GM18508 (cell line): ENCODE results near the gene RRAD.
"Not testable (repeated sequence)": the region's sequence is repeated elsewhere in the genome, so short reads cannot be mapped to it uniquely, and the experiment has no call there.

Experiments
- ATAC-seq: cut with Tn5 transposase; IDR thresholded peaks from one replicate; pipeline ENCODE4 v1.9.1; 2021; ENCODE audit warnings: moderate number of reproducible peaks; ENCODE audit not compliant: insufficient read depth, unreplicated experiment

The RRAD gene

GRCh38 chr16:66925322-66925840, at the start of gene RRAD:
Gene RRAD (minus strand): TSS chr16:66925535. CDS start chr16:66925179, 356 bp downstream.
- ATAC-seq, result no peak

GRCh38 chr16:66974932-66975246, 49.6 kb upstream of the RRAD start:
- ATAC-seq, result not testable (repeated sequence)

GRCh38 chr16:66974156-66974931, 49.0 kb upstream of the RRAD start:
- not testable (repeated sequence) for ATAC-seq

GRCh38 chr16:66973716-66974115, 48.4 kb upstream of the RRAD start:
- no peak for ATAC-seq

GRCh38 chr16:66972983-66973382, 47.6 kb upstream of the RRAD start:
- ATAC-seq, result no peak

GRCh38 chr16:66970775-66971720, 45.7 kb upstream of the RRAD start:
- no peak for ATAC-seq

GRCh38 chr16:66968847-66969246, 43.5 kb upstream of the RRAD start:
- ATAC-seq, result no peak

GRCh38 chr16:66964049-66964448, 38.7 kb upstream of the RRAD start:
- ATAC-seq, result no peak

GRCh38 chr16:66961914-66962313, 36.6 kb upstream of the RRAD start:
- no peak for ATAC-seq

- no peak for ATAC-seq
Measured at GRCh38 chr16:66961065-66961744, 35.9 kb upstream of the RRAD start, which contains the start of gene CES3. Gene CES3 (plus strand): TSS chr16:66961266. CDS start chr16:66961308, 42 bp downstream.

- no peak for ATAC-seq
Measured at GRCh38 chr16:66960270-66960669, 34.9 kb upstream of the RRAD start.

GRCh38 chr16:66959704-66960161, 34.4 kb upstream of the RRAD start:
- ATAC-seq, result no peak

GRCh38 chr16:66958857-66959703, 33.7 kb upstream of the RRAD start:
- ATAC-seq, result no peak

- ATAC-seq, result not testable (repeated sequence)
Measured at GRCh38 chr16:66956154-66956457, 30.8 kb upstream of the RRAD start.

- ATAC-seq, result not testable (repeated sequence)
Measured at GRCh38 chr16:66955363-66956153, 30.2 kb upstream of the RRAD start.

GRCh38 chr16:66954097-66954659, 28.8 kb upstream of the RRAD start:
- ATAC-seq, result no peak

- ATAC-seq, result no peak
Measured at GRCh38 chr16:66953462-66954096, 28.2 kb upstream of the RRAD start.
